ENCODE measurements around the gene CRYBG3.

GRCh38 chr3:97987306-97987705 is 165.5 kb downstream of the CRYBG3 start:
- TF ChIP-seq TAF1 (IDR thresholded peaks at IDR 0.05; ENCODE audit: borderline replicate concordance, insufficient read depth, low read length): no peak
- no peak for TF ChIP-seq SIN3A (IDR thresholded peaks at IDR 0.05; ENCODE audit: borderline replicate concordance, insufficient read depth, low read length)
- no peak for TF ChIP-seq REST (IDR thresholded peaks at IDR 0.05; ENCODE audit: insufficient read depth in 1 of 2, low read depth in 2 of 2, low read length in 2 of 2)
- no peak for TF ChIP-seq POLR2AphosphoS5 (IDR thresholded peaks at IDR 0.05; ENCODE audit: low read depth, low read length)
- TF ChIP-seq FOXP2 (optimal IDR thresholded peaks at IDR 0.05; ENCODE audit: borderline replicate concordance, extremely low read depth, extremely low read length, insufficient read depth): no peak
